Omental fat pad (tissue), 4 donors: ENCODE data around the gene MPZL2. TPM values are rescaled to one million over a fixed set of nuclear protein-coding genes. Genes with fewer than 3 reads are reported as not detected.

Source experiments
- ATAC-seq: fragments of 150-250 bp; one replicate; pipeline ENCODE4 v1.9.1; 2016; ENCODE audit warnings: mild to moderate bottlenecking, moderate library complexity; ENCODE audit not compliant: low FRiP score
- DNase-seq: peaks from one replicate; pipeline ENCODE4 v3.0.0-alpha.2; 2019; ENCODE audit warnings: low spot score
- total RNA-seq, 4 donors: library from RNA; depleted of rRNA; stranded (reverse); fragments of >200 nt; gene quantifications; one replicate each; pipeline ENCODE4 v1.1.0, GENCODE V29; 2016
- TF ChIP-seq, protein P1 (sequence below), 3 donors: fragments of 450-650 bp; IDR thresholded peaks; one replicate each; pipeline ENCODE4 v1.5.1; 2016 to 2017; ENCODE audit warnings: antibody characterized with exemption in 3 of 3, mild to moderate bottlenecking in 3 of 3, moderate library complexity in 2 of 3

MPZL2 gene
- total RNA-seq, 4 donors from 2014 or later = 6.8 to 56.6 (median 33.6) TPM

DNA sequence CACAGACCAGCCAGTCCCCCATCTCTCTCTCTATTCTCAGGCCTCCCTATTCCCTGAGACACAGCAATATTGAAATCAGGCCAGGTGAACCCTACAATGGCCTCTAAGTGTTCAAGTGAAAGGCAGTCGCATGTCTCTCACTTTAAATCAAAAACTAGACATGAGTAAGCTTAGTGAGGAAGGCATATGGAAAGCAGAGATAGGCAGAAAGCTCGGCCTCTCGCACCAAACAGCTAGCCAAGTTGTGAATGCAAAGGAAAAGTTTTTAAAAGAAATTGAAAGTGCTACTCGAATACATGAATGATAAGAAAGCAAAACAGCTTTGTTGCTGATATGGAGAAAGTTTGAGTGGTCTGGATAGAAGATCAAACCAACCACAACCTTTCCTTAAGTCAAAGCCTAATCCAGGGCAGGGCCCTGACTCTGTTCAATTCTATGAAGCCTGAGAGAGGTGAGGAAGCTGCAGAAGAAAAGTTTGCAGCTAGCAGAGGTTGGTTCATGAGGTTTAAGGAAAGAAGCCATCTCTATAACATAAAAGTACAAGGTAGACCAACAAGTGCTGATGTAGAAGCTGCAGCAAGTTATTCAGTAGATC is 19.8 kb upstream of the MPZL2 start:
- TF ChIP-seq, protein P1, sequence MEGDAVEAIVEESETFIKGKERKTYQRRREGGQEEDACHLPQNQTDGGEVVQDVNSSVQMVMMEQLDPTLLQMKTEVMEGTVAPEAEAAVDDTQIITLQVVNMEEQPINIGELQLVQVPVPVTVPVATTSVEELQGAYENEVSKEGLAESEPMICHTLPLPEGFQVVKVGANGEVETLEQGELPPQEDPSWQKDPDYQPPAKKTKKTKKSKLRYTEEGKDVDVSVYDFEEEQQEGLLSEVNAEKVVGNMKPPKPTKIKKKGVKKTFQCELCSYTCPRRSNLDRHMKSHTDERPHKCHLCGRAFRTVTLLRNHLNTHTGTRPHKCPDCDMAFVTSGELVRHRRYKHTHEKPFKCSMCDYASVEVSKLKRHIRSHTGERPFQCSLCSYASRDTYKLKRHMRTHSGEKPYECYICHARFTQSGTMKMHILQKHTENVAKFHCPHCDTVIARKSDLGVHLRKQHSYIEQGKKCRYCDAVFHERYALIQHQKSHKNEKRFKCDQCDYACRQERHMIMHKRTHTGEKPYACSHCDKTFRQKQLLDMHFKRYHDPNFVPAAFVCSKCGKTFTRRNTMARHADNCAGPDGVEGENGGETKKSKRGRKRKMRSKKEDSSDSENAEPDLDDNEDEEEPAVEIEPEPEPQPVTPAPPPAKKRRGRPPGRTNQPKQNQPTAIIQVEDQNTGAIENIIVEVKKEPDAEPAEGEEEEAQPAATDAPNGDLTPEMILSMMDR (IDR thresholded peaks at IDR 0.05) = no peak
- ATAC-seq (no peak), DNase-seq (no peak)

DNA sequence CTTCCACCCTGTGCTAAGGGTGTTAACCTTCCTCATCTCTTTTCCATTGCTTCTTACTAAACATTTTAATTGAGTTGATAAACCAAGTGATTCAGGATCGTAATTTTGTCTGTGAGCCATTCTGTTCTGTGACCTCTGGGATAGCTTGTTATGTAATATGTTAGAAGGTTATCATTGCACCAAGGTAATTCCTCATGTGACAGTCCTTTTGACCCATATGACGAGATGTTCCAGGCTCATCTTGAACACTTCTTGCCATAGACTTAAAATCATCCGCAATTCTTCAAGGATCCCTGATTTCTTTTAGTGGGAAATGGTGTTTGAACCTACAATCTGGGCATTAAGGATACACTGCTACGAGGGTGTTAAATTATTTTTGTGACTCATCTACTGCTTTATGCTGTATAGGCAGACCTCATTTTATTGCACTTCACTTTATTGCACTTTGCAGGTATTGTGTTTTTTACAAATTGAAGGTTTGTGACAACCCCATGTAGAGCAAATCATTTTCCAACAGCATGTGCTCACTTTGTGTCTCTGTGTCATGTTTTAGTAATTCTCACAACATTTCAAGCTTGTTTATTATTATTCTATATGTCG is 19.0 kb upstream of the MPZL2 start:
- ATAC-seq (no peak), DNase-seq (no peak)
- TF ChIP-seq, protein P1 (IDR thresholded peaks at IDR 0.05) = no peak

DNA sequence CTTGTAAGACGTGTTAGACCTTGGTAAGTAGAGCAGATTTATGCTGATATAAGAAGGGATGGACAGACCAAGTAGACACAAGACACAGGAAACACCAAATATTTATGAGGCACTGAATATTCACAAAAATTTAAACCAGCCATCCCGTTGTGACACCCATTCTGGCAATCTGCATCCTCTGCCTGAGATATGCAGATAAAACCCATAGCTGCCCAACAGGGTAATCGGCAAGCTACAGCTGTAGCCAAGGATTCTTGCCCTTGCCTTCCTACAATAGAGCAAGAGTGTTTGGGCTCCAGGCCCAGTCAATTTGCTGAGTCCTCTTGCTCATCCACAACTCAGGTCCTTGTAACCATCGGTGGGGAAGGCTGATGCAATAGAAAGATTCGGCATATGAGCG is 18.5 kb upstream of the MPZL2 start:
- ATAC-seq (no peak), DNase-seq (no peak)
- TF ChIP-seq, protein P1 (IDR thresholded peaks at IDR 0.05) = no peak

DNA sequence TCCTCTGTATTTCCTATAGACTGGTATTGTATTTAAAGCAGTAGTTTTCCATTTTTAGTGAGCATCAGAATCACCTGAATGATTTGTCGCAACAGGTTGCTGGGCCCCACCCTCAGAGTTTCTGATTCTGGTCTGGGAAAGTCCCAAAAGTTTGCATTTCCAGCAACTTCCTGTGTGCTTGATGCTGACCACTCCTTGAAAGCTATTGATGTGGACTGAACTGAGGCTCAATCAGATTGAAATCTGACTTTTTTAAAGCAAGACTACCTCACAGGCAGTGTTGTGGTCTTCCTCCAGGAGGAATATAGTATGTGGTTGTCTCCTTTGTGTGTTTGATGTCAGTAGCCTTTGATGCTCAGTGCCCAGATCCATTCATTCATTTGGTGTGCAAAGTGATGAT is 17.2 kb upstream of the MPZL2 start:
- DNase-seq (no peak), ATAC-seq (no peak)

DNA sequence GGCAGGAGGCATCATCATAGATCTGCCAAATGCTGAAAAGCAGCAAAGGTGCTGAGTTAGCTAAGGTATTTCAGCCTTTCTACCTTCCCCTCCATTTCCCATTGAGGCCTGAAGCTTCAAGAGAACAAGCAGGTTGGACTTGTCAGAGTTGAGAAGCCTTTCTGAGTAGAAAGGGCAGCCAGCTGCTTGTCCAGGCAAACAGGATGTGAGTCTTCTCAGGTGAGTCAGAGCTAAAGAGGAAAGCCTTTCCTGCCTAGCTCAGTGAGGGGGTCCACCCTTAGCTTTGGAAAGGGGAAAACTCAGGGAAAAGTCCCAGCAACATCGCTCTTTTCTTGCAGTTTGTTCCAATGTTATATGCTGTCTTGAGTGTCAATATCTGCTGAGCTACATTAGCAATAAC is 13.2 kb upstream of the MPZL2 start:
- DNase-seq = no peak
- TF ChIP-seq, protein P1 (IDR thresholded peaks at IDR 0.05) = no peak
- ATAC-seq = no peak

More for the DNA sequence above, 17.2 kb upstream of the MPZL2 start:
- TF ChIP-seq, protein P1 (IDR thresholded peaks at IDR 0.05) = no peak

DNA sequence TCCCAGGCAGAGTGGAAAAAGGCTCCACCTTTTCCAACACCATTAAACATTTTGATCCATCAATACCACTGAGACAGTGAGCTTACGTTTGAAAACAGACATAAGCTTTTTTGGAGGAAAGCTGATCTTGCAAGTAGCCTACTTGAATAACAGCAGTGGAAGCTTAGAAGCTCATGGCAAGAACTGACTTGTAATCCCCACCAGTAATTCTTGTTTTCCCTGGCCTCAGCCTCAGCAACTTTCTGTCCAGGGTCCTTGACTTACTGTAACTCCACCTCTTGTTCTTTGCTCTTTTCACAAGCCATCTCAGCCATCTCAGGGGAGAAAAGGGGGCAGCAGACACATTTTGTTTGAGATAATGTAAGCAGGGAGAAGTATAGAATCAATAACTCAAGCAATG is 12.3 kb upstream of the MPZL2 start:
- TF ChIP-seq, protein P1 (IDR thresholded peaks at IDR 0.05) = no peak
- ATAC-seq (no peak), DNase-seq (no peak)

DNA sequence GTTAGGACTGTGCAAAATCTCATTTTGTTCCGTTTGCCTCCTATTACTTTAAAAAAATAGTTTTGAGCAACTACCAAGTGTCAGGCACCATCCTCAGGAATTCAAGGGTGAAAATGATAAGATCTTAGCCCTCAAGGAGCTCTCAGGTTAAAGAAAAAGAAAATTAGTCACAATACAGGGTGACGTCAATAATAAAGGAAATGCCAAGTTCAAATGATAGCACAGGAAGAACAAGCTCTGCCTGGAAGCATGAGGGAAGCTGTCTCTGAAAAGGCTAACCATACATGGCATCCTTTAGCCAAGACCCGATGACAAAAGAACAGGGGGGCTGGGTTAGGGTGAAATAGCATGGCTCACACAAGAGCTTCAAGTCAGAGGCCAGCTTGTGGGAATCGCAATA is 11.1 kb upstream of the MPZL2 start:
- ATAC-seq = no peak
- no peak for DNase-seq
- TF ChIP-seq, protein P1 (IDR thresholded peaks at IDR 0.05) = no peak
